ENCODE results near the gene CRYGD.
"Not testable (repeated sequence)": the region's sequence is repeated elsewhere in the genome, so short reads cannot be mapped to it uniquely, and the experiment has no call there.

The CRYGD gene

DNA sequence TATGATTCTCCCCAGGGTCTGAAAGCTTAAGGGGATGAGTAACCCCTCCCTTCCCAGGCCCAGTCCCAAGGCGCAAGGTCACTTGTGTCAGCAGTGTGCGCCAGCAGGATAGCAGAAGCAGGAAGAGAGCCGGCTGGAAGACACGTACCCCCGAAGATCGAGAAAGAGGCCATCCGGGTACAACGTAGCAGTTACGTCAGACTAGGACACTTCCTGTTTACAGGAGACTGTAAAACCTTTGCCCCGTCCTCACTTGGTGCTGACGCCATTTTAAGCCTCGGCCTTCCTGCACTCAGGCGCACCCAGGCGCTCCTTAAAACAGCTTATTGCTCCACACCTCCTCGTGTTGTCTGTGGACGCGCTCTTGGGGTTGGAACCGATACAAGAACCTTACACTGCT lies 15.1 kb upstream of the CRYGD start:
- no peaks in the 10 kb centered on the region for H3K4me1 Mint-ChIP-seq
- H3K9me3 Mint-ChIP-seq, result peaks cover 4% of the 10 kb centered on the region
- H3K36me3 Mint-ChIP-seq, result no peaks in the 10 kb centered on the region
- no peak for ATAC-seq
- H3K4me3 Mint-ChIP-seq, result no peak overlapping the region
- no peaks in the 10 kb centered on the region for H3K27me3 Mint-ChIP-seq
- H3K27ac Mint-ChIP-seq, result no peak overlapping the region

DNA sequence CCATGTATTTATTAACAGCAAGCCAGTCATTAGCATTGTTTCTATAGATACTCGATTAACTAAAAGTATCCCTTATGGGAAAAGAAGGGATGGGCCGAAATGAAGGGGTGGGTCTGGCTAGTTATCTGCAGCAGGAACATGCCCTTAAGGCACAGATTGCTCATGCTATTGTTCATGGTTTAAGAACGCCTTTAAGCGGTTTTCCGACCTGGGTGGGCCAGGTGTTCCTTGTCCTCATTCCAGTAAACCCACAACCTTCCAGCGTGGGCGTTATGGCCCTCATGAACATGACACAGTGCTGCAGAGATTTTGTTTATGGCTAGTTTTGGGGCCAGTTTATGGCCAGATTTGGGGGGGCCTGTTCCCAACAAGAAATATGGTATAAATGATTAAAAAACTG lies 14.0 kb upstream of the CRYGD start:
- not testable (repeated sequence) for H3K27me3 Mint-ChIP-seq, H3K9me3 Mint-ChIP-seq, H3K4me3 Mint-ChIP-seq, H3K36me3 Mint-ChIP-seq, H3K4me1 Mint-ChIP-seq, ATAC-seq, H3K27ac Mint-ChIP-seq

GRCh38 chr2:208136716-208137094 lies 12.4 kb upstream of the CRYGD start:
- no peak for ATAC-seq
- no peaks in the 10 kb centered on the region for H3K27me3 Mint-ChIP-seq
- H3K36me3 Mint-ChIP-seq, result no peaks in the 10 kb centered on the region
- no peak overlapping the region for H3K4me3 Mint-ChIP-seq
- no peaks in the 10 kb centered on the region for H3K4me1 Mint-ChIP-seq
- no peak overlapping the region for H3K27ac Mint-ChIP-seq
- peaks cover 4% of the 10 kb centered on the region for H3K9me3 Mint-ChIP-seq

GRCh38 chr2:208135794-208136715 lies 11.7 kb upstream of the CRYGD start:
- no peaks in the 10 kb centered on the region for H3K4me1 Mint-ChIP-seq
- no peaks in the 10 kb centered on the region for H3K27me3 Mint-ChIP-seq
- no peak overlapping the region for H3K27ac Mint-ChIP-seq
- ATAC-seq, result no peak
- H3K36me3 Mint-ChIP-seq, result no peaks in the 10 kb centered on the region
- H3K4me3 Mint-ChIP-seq, result no peak overlapping the region
- H3K9me3 Mint-ChIP-seq, result peaks cover 4% of the 10 kb centered on the region

DNA sequence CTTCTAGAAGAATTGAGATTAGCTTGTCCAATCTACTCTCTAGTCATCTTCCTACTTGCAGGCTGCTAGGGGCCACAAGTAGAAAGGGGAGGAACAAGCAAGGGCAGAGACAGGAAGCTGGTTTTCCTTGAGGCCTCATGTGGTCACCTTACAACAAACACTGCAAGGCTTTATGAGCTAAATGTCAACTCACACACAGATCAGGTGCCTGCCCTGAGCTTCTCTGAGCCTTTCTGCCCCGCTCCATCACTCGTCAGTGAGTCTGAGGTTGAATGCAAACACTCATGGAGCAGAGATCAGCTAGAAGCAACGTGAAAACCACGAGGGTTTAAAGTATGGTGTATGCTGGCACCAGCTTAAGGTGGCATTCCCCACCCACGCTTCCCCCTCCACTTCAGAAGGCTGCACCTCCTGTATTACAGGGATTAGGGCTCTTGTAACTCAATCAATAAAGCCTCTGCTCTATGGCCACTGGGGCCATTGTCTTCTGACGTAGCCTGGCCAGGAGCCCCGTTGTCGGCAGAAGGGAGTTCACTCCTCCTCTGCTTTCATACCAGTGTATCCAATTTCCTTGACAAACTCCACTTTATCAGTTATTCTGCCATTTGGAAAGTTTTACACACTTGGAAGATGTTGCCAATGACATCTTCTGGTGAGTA lies 10.7 kb upstream of the CRYGD start:
- no peak for ATAC-seq

GRCh38 chr2:208130712-208131110 lies 6.4 kb upstream of the CRYGD start:
- peaks cover 3% of the 10 kb centered on the region for H3K27me3 Mint-ChIP-seq
- peaks cover 2% of the 10 kb centered on the region for H3K9me3 Mint-ChIP-seq
- H3K27ac Mint-ChIP-seq, result no peak overlapping the region
- no peaks in the 10 kb centered on the region for H3K4me1 Mint-ChIP-seq
- H3K4me3 Mint-ChIP-seq, result no peak overlapping the region
- ATAC-seq, result no peak
- no peaks in the 10 kb centered on the region for H3K36me3 Mint-ChIP-seq

More for the DNA sequence above, 10.7 kb upstream of the CRYGD start:
- H3K27me3 Mint-ChIP-seq, result no peaks in the 10 kb centered on the region
- H3K4me3 Mint-ChIP-seq, result no peak overlapping the region
- peaks cover 4% of the 10 kb centered on the region for H3K9me3 Mint-ChIP-seq
- H3K36me3 Mint-ChIP-seq, result no peaks in the 10 kb centered on the region
- H3K27ac Mint-ChIP-seq, result no peak overlapping the region
- H3K4me1 Mint-ChIP-seq, result no peaks in the 10 kb centered on the region

DNA sequence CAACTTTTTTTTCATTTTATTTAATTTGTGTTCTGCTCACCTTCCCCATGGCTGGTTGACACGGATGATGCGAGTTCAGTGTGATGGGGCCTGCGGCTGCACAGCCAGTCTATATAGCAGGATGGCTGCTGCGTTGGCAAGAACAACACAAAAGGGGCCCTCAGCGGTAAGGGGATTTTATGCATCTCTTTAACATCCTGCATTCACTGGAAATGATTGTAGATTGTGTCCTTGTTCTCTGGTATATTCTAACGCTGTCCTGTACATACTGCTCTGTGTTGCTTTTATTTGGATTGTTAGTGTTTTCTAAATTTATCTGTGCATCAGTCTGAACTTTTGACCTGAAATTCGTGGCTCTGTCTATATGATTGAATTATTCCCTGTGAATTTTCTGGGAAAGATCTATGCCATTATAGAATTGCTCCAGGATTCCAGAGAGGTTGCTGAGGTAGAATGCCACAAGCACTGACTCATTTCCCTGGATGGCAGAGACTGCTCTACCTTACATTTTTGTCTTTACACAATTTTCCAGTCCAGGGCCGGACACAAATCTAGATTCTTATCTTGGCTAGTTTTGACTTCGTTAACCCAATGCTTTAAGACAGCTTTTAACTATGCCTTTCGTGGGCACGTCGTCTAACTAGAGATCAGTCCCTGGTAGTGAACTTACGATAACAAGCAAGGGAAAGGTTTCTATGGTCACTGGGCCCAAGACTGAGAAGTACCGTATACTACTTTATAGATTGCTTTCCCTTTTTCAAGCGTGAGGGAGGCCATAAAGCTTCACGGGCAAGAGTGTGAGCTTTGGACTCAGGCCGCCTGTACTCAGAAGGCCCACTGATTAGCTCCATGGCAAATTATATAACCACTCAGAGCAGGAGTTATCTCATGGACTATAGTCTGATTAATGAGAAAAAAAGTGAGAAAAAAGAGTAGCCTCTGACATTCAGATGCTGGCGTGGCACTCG lies 5.7 kb upstream of the CRYGD start, which contains the start of gene CRYGC:
Gene CRYGC (minus strand): TSS at position 85 of the 968 bp plus-strand sequence. CDS start 36 bp downstream, at position 49.
- Mint-ChIP-seq H3K4me3 (no peak within 1 kb of the TSS), H3K36me3 (no peaks in the 10 kb centered on the region), H3K27ac (no peak within 1 kb of the TSS), H3K4me1 (no peaks in the 10 kb centered on the region), H3K27me3 (peaks cover 10% of the 10 kb centered on the region), H3K9me3 (peaks cover 2% of the 10 kb centered on the region)
- no peak for ATAC-seq

DNA sequence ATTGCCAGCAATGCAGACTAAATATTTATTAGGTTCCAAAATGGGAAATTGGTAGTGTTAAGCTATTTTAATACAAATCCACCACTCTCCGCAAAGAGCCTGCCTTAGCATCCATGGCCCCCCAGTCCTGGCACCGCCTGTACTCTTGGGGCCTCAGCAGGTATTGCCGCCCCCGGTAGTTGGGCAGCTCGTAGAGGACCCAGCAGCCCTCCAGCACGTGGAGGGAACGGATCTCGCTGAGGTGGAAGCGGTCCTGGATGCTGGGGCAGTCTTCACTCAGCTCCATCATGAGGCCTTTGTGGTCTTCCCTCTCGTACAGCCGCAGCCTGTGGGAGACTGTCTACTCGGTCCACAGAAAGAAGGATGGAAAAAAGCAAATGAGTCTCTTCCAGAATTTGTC lies 3.8 kb upstream of the CRYGD start:
- peaks cover 2% of the 10 kb centered on the region for H3K9me3 Mint-ChIP-seq
- no peak for ATAC-seq
- peaks cover 24% of the 10 kb centered on the region for H3K27me3 Mint-ChIP-seq
- peaks cover 12% of the 10 kb centered on the region for H3K4me1 Mint-ChIP-seq
- H3K36me3 Mint-ChIP-seq, result no peaks in the 10 kb centered on the region
- H3K27ac Mint-ChIP-seq, result no peak overlapping the region
- H3K4me3 Mint-ChIP-seq, result no peak overlapping the region

- H3K36me3 Mint-ChIP-seq, result no peaks in the 10 kb centered on the region
- H3K27ac Mint-ChIP-seq, result no peak overlapping the region
- peaks cover 12% of the 10 kb centered on the region for H3K4me1 Mint-ChIP-seq
- peaks cover 2% of the 10 kb centered on the region for H3K9me3 Mint-ChIP-seq
- ATAC-seq, result no peak
- H3K4me3 Mint-ChIP-seq, result no peak overlapping the region
- peaks cover 24% of the 10 kb centered on the region for H3K27me3 Mint-ChIP-seq
Measured at GRCh38 chr2:208127090-208127489, 2.8 kb upstream of the CRYGD start.

DNA sequence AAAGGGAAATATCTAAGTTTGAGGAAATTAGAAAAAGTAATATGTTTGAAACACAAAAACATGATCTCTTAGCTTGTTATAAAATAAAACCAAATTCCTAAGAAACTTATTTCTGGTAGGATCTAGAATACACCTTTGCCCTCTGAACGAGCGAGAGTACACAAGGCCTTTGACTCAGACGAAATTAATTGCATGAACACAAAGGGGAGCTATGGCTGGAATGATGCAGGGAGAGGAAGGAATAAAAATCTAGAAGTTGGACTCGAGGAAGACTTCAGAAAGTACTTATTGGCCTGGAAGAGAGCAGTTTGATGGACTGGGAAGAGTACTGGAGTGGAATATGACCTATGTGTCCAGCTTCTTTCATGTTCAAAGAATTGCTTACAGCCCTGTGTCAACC lies 927 bp upstream of the CRYGD start:
- no peak for ATAC-seq
- H3K4me1 Mint-ChIP-seq, result peaks cover 12% of the 10 kb centered on the region
- no peak overlapping the region for H3K27ac Mint-ChIP-seq
- peaks cover 36% of the 10 kb centered on the region for H3K27me3 Mint-ChIP-seq
- no peaks in the 10 kb centered on the region for H3K36me3 Mint-ChIP-seq
- no peak overlapping the region for H3K4me3 Mint-ChIP-seq
- H3K9me3 Mint-ChIP-seq, result peaks cover 2% of the 10 kb centered on the region

DNA sequence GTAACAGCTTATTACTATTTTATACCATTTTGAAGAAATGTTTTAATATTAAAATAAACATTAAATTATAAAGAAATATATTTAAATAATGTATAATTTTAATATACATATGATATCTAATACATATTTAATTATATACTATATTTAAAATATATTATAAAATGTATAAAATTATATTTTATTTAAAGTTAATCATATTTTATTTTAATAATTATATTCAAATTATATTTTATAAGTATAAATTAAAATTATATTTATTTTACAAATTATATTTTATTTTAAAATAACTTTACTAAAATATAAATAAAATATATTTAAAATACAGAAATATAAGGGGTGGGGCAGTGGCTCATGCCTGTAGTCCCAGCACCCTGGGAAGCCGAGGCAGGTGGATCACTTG lies 2.1 kb downstream of the CRYGD start:
- H3K9me3 Mint-ChIP-seq, result peaks cover 2% of the 10 kb centered on the region
- H3K36me3 Mint-ChIP-seq, result no peaks in the 10 kb centered on the region
- peaks cover 12% of the 10 kb centered on the region for H3K4me1 Mint-ChIP-seq
- H3K27me3 Mint-ChIP-seq, result peaks cover 41% of the 10 kb centered on the region
- H3K27ac Mint-ChIP-seq, result no peak overlapping the region
- H3K4me3 Mint-ChIP-seq, result no peak overlapping the region
- ATAC-seq, result no peak

DNA sequence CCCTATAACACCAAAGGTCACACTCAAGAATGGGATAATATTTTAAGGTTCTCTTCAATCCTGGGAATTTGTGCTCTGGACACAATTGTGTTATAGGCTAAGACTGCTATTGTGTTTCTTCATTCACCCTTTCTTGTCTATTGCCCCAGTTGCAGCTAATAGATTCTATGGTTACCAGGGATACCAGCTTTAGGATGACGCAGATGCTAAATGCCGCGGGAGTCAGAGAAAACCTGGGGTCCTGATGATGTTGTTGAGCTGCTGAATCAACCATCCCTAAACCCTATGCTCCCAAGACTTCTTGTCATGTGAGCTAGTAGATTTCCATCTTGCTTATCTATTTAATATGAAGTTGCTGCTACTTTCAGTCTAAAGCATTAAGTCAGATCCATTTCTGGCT lies 5.4 kb downstream of the CRYGD start:
- Mint-ChIP-seq H3K36me3 (no peaks in the 10 kb centered on the region), H3K4me1 (peaks cover 3% of the 10 kb centered on the region), H3K27ac (no peak overlapping the region), H3K4me3 (no peak overlapping the region), H3K9me3 (no peaks in the 10 kb centered on the region), H3K27me3 (peaks cover 19% of the 10 kb centered on the region)
- no peak for ATAC-seq

DNA sequence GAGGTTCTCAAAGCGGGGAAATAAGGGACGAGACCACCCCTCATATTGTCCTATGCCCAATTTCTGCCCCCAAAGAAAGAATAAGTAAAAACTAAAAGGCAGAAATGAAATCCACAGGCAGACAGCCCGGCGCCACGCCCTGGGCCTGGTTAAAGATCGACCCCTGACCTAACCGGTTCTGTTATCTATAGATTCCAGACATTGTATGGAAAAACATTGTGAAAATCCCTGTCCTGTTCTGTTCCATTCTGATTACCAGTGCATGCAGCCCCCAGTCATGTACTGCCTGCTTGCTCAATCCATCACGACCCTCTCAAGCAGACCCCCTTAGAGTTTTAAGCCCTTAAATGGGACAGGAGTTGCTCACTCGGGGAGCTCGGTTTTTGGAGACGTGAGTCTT lies 6.9 kb downstream of the CRYGD start:
- ATAC-seq, H3K4me1 Mint-ChIP-seq, H3K4me3 Mint-ChIP-seq, H3K36me3 Mint-ChIP-seq, H3K27ac Mint-ChIP-seq, H3K9me3 Mint-ChIP-seq: not testable (repeated sequence)
- peaks cover 16% of the 10 kb centered on the region for H3K27me3 Mint-ChIP-seq

- ATAC-seq, result no peak
- Mint-ChIP-seq H3K27ac (no peak overlapping the region), H3K4me3 (no peak overlapping the region), H3K27me3 (peaks cover 7% of the 10 kb centered on the region), H3K4me1 (no peaks in the 10 kb centered on the region), H3K36me3 (no peaks in the 10 kb centered on the region), H3K9me3 (no peaks in the 10 kb centered on the region)
Measured at GRCh38 chr2:208112969-208113368, 11.4 kb downstream of the CRYGD start.

DNA sequence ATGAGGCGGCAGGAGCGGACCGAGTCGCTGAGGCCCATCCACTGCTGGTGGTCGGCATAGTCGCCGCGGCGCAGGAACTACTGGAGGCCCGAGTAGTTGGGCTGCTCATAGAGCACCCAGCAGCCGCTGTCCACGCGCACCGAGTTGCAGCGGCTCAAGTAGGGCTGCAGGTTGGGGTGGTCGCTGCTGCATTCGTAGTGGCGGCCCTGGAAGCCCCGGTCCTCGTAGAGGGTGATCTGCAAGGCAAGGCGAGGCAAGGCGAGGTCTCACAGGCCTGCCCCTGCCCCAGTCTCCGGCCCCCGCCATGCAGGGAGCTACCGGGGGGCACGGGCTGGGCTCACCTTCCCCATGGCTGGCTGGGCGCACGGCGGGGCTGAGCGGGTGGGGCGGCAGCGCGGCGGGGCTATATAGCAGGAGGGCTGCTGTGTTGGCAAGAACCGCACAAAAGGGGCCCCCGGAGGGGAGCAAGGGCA lies 12.0 kb downstream of the CRYGD start:
- not testable (repeated sequence) for H3K9me3 Mint-ChIP-seq, H3K36me3 Mint-ChIP-seq, H3K27ac Mint-ChIP-seq, H3K4me3 Mint-ChIP-seq, H3K4me1 Mint-ChIP-seq
- peaks cover 10% of the 10 kb centered on the region for H3K27me3 Mint-ChIP-seq
- peak; percentile 63 for ATAC-seq
